Stimulated activated CD8-positive, alpha-beta memory T cell treated with anti-CD3 and anti-CD28 coated beads, Interleukin-15, amount 100 ng/mL, for 24 hours (primary cell): Measurements from ENCODE around the gene DSCAML1.

Experiments used
- DNase-seq: peaks from one replicate; pipeline ENCODE4 v3.0.0-alpha.2; 2020; ENCODE audit warnings: low read depth

DSCAML1 gene

GRCh38 chr11:117426941-117427340, 370.1 kb downstream of the DSCAML1 start:
- DNase-seq: no peak

GRCh38 chr11:117426297-117426685, 370.7 kb downstream of the DSCAML1 start:
- DNase-seq: peak; percentile 72

GRCh38 chr11:117425679-117426296, 371.2 kb downstream of the DSCAML1 start:
- DNase-seq: no peak

GRCh38 chr11:117424781-117425180, 372.2 kb downstream of the DSCAML1 start:
- DNase-seq: no peak

GRCh38 chr11:117423046-117423575, 373.9 kb downstream of the DSCAML1 start:
- DNase-seq: no peak

- no peak for DNase-seq
Observed at GRCh38 chr11:117421476-117421875, 375.5 kb downstream of the DSCAML1 start.

GRCh38 chr11:117421041-117421440, 376.0 kb downstream of the DSCAML1 start:
- DNase-seq: no peak

GRCh38 chr11:117420598-117420997, 376.4 kb downstream of the DSCAML1 start:
- DNase-seq: no peak

GRCh38 chr11:117420143-117420485, 376.9 kb downstream of the DSCAML1 start:
- no peak for DNase-seq

GRCh38 chr11:117419482-117420142, 377.4 kb downstream of the DSCAML1 start:
- DNase-seq: no peak

- DNase-seq: no peak
Observed at GRCh38 chr11:117418737-117419481, 378.1 kb downstream of the DSCAML1 start.

- no peak for DNase-seq
Observed at GRCh38 chr11:117417856-117418255, 379.2 kb downstream of the DSCAML1 start.

- no peak for DNase-seq
Observed at GRCh38 chr11:117417342-117417741, 379.7 kb downstream of the DSCAML1 start.

- DNase-seq: no peak
Observed at GRCh38 chr11:117415358-117415896, 381.6 kb downstream of the DSCAML1 start.

- DNase-seq: no peak
Observed at GRCh38 chr11:117414724-117415123, 382.3 kb downstream of the DSCAML1 start.

- no peak for DNase-seq
Observed at GRCh38 chr11:117413616-117414015, 383.4 kb downstream of the DSCAML1 start.

- DNase-seq: no peak
Observed at GRCh38 chr11:117412653-117413275, 384.3 kb downstream of the DSCAML1 start.

GRCh38 chr11:117412176-117412575, 384.8 kb downstream of the DSCAML1 start:
- no peak for DNase-seq

- no peak for DNase-seq
Observed at GRCh38 chr11:117411736-117412135, 385.3 kb downstream of the DSCAML1 start.

GRCh38 chr11:117410861-117411710, 385.9 kb downstream of the DSCAML1 start:
- no peak for DNase-seq

- no peak for DNase-seq
Observed at GRCh38 chr11:117410238-117410637, 386.8 kb downstream of the DSCAML1 start.
